Measurements from ENCODE around the gene GASK1A.

The GASK1A gene

GRCh38 chr3:42946050-42946449, 33.1 kb upstream of the GASK1A start (continued):
- TF ChIP-seq ISL1 (CRISPR knock-in tag; IDR thresholded peaks at IDR 0.05), result no peak

- ATAC-seq, result no peak
- no peak for TF ChIP-seq CSDC2 (CRISPR knock-in tag; IDR thresholded peaks at IDR 0.05)
- no peak for TF ChIP-seq OSR1 (CRISPR knock-in tag; IDR thresholded peaks at IDR 0.05)
- no peak for TF ChIP-seq ZNF70 (CRISPR knock-in tag; IDR thresholded peaks at IDR 0.05)
- TF ChIP-seq SNAI2 (CRISPR knock-in tag; IDR thresholded peaks at IDR 0.05), result no peak
- no peak for TF ChIP-seq CREB5 (CRISPR knock-in tag; IDR thresholded peaks at IDR 0.05; ENCODE audit: low read depth)
- no peak for TF ChIP-seq POU6F1 (CRISPR knock-in tag; IDR thresholded peaks at IDR 0.05; ENCODE audit: borderline replicate concordance, low read depth)
- TF ChIP-seq TOX (CRISPR knock-in tag; IDR thresholded peaks at IDR 0.05; ENCODE audit: borderline replicate concordance), result no peak
- no peak for TF ChIP-seq ZFP3 (CRISPR knock-in tag; IDR thresholded peaks at IDR 0.05)
- no peak for TF ChIP-seq ZNF565 (CRISPR knock-in tag; conservative IDR thresholded peaks at IDR 0.05; ENCODE audit: low read depth)
- TF ChIP-seq ESRRG (CRISPR knock-in tag; IDR thresholded peaks at IDR 0.05), result no peak
- TF ChIP-seq ARNTL (CRISPR knock-in tag; IDR thresholded peaks at IDR 0.05; ENCODE audit: borderline replicate concordance, low read depth), result no peak
Measured at GRCh38 chr3:42957573-42957972, 21.5 kb upstream of the GASK1A start.

- ATAC-seq, result no peak
- TF ChIP-seq SNAI2 (CRISPR knock-in tag; IDR thresholded peaks at IDR 0.05) (0 out of 2 replicates have a peak, but pooled peaks have one; percentile 26), TCF4 (CRISPR knock-in tag; IDR thresholded peaks at IDR 0.05; ENCODE audit: borderline replicate concordance) (no peak), BACH2 (CRISPR knock-in tag; IDR thresholded peaks at IDR 0.05; ENCODE audit: borderline replicate concordance) (no peak)
Measured at GRCh38 chr3:42960282-42960681, 18.8 kb upstream of the GASK1A start.

- no peak for ATAC-seq
- TF ChIP-seq POU6F1 (CRISPR knock-in tag; IDR thresholded peaks at IDR 0.05; ENCODE audit: borderline replicate concordance, low read depth) (no peak), CSDC2 (CRISPR knock-in tag; IDR thresholded peaks at IDR 0.05) (no peak), TSHZ2 (CRISPR knock-in tag; IDR thresholded peaks at IDR 0.05) (no peak)
Measured at GRCh38 chr3:42960786-42961185, 18.3 kb upstream of the GASK1A start.

- peak; percentile 87 for ATAC-seq
- TF ChIP-seq ZC3H10 (CRISPR knock-in tag; IDR thresholded peaks at IDR 0.05), result no peak
- no peak for TF ChIP-seq SNAI2 (CRISPR knock-in tag; IDR thresholded peaks at IDR 0.05)
- no peak for TF ChIP-seq ZNF70 (CRISPR knock-in tag; IDR thresholded peaks at IDR 0.05)
- TF ChIP-seq OSR1 (CRISPR knock-in tag; IDR thresholded peaks at IDR 0.05), result no peak
- TF ChIP-seq CSDC2 (CRISPR knock-in tag; IDR thresholded peaks at IDR 0.05), result no peak
- no peak for TF ChIP-seq GLIS3 (CRISPR knock-in tag; IDR thresholded peaks at IDR 0.05)
- TF ChIP-seq ESRRG (CRISPR knock-in tag; IDR thresholded peaks at IDR 0.05), result no peak
- no peak for TF ChIP-seq ZNF565 (CRISPR knock-in tag; conservative IDR thresholded peaks at IDR 0.05; ENCODE audit: low read depth)
- TF ChIP-seq CSRNP3 (CRISPR knock-in tag; IDR thresholded peaks at IDR 0.05), result no peak
- TF ChIP-seq POU6F1 (CRISPR knock-in tag; IDR thresholded peaks at IDR 0.05; ENCODE audit: borderline replicate concordance, low read depth), result no peak
- no peak for TF ChIP-seq ZNF8 (CRISPR knock-in tag; IDR thresholded peaks at IDR 0.05)
- TF ChIP-seq ISL1 (CRISPR knock-in tag; IDR thresholded peaks at IDR 0.05), result no peak
- TF ChIP-seq RARB (CRISPR knock-in tag; IDR thresholded peaks at IDR 0.05), result no peak
- TF ChIP-seq TSHZ2 (CRISPR knock-in tag; IDR thresholded peaks at IDR 0.05), result no peak
Measured at GRCh38 chr3:42961633-42962032, 17.5 kb upstream of the GASK1A start.

Data from SK-N-SH treated with all-trans-retinoic acid at 6 μM for 48 hours (cell line).